NB4 (cell line): ENCODE results near the gene PDILT.

Experiments
- CTCF ChIP-seq: IDR thresholded peaks from one replicate; pipeline ENCODE4 v1.5.1; 2012; ENCODE audit warnings: low read depth, low read length
- MAX ChIP-seq: IDR thresholded peaks from 2 replicates; pipeline ENCODE4 v1.6.1; 2011; ENCODE audit warnings: low read depth, low read length
- POLR2A ChIP-seq: IDR thresholded peaks from 2 replicates; pipeline ENCODE4 v1.6.1; 2011; ENCODE audit warnings: mild to moderate bottlenecking; ENCODE audit not compliant: insufficient read length; ENCODE audit errors: extremely low read depth

- no peak for TF ChIP-seq CTCF
- TF ChIP-seq POLR2A = no peak
- TF ChIP-seq MAX = no peak
These were observed 72.1 kb downstream of the PDILT start for GRCh38 chr16:20332411-20332810.
